T-helper 2 cell (primary cell): ENCODE measurements around the gene NCOA4.
A peak's percentile ranks its signal among the peaks of the same experiment; 100 is the strongest.
"Not testable (repeated sequence)": the region's sequence is repeated elsewhere in the genome, so short reads cannot be mapped to it uniquely, and the experiment has no call there.

Source experiments
- DNase-seq, 5 experiments: peaks; one replicate each; pipeline versions ENCODE4 v3.0.0 to v3.0.0-alpha.2; 2012 to 2022

The NCOA4 gene

GRCh38 chr10:45978554-45978953 lies 51.9 kb downstream of the NCOA4 start:
- not testable (repeated sequence) for DNase-seq

DNA sequence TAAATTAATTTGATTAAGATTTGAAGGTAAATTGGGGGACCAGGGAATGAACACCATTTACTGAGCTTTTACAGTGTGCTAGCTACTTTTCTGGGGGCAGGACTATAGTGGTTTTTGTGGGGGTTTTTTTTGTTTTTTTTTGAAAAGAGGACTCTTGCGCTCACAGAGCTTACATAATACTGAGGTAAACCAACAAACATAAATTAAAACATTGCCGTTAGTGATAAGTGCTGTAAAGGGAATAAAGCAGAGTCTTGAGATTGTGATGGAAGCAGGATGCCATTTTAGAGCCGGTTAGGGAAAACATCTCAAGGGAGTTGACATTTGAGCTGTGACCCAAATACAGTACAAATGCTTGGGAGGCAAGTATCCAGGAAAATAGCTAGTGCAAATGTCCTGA lies 56.4 kb downstream of the NCOA4 start:
- not testable (repeated sequence) for DNase-seq

- not testable (repeated sequence) for DNase-seq
These were observed 57.6 kb downstream of the NCOA4 start for GRCh38 chr10:45972813-45973169.

DNA sequence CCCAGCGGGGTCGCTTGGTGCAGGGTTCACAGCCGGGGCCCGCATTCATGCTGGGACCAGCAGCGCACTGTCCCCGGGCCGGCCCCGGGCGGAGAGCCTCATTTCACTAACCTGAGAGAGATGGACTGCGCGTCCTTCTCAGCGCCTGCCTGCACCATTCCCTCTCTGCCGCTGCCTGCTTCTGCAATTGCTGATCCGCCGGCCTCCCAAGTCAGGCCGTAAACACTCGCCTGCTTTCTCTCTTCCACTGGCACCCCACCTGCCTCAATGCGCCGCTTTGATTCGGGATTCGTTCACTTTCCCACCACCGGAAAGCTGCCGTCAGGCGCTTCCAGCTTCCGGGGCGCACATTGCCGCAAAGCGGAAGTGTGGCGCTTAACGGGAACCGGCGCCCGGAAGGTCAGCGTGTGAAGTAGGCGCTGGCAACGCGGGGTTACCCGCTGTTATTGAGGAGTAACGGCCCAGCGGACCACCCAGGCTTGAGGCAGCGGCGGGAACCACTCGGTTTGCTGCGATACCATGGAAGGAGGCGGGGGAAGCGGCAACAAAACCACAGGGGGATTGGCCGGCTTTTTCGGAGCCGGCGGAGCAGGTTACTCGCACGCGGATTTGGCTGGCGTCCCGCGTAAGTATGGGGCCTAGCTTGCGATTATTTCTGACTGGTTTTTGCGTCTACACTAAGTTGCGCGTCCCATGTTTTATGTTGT lies 58.2 kb downstream of the NCOA4 start, which contains the start of gene TIMM23:
TIMM23 (plus strand) TSS at position 384 of the 707 bp plus-strand sequence; CDS start at position 520, 136 bp downstream.
- peak; percentile 74 to 90 (median 83) for DNase-seq

DNA sequence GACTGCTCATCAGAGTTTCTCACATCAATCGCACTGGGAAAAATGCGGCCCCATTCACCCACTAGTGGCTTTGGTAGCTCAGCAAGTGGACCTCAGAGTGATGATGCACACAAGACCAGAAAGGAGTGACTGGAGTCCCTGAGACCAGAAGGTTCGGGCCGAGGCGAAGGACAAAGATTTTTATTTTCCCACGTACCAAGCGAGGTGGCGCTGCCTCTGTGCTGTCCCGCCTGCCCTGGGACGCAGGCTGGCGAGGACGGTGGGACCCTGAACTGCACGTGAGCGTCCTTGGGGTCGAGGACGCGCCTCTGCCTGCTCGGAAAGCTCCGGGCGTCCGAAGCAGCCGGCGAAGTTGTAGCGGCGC lies 58.7 kb downstream of the NCOA4 start:
- peak in 1 of 5 experiments; percentile 14 for DNase-seq

GRCh38 chr10:45971019-45971418 lies 59.4 kb downstream of the NCOA4 start:
- not testable (repeated sequence) for DNase-seq

- DNase-seq = not testable (repeated sequence)
These were observed 67.6 kb downstream of the NCOA4 start for GRCh38 chr10:45962686-45963452.

- not testable (repeated sequence) for DNase-seq
These were observed 72.5 kb downstream of the NCOA4 start for GRCh38 chr10:45957928-45958327.

DNA sequence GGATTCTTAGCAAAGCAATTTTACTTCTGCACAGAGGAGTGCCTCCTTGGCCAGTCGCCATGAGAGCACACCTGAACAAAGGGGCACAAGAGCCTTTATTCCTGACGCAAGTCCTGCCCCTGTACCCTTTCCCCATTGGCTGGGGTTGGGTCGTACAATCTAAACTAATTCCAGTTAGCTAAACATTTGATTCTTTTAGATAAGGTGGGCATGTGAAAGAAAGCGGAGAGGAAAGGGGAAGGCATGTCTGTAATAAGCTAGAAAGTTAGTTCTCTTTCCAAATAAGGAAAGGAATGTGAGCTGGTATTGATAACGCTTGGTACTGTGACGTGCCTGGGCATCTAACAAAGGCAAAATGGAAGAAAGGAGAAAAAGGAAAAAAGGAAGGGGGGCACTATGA lies 73.8 kb downstream of the NCOA4 start:
- not testable (repeated sequence) for DNase-seq
